Measurements from ENCODE around the gene OBSCN.

Gene OBSCN

DNA sequence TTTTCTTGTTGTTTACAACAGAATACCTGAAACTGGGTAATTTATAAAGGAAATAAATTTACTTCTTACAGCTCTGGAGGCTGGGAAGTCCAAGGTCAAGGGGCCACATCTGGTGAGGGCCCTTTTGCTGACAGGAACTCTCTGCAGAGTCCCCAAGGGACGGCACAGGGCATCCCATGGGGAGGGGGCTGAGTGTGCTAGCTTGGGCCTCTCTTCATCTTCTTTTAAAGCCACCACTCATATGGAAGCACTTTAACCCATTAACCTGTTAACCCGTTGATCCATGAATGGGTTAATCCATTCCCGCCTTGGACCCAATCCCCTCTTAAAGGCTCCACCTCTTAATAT is 76.3 kb downstream of the OBSCN start:
- TF ChIP-seq, protein P1, sequence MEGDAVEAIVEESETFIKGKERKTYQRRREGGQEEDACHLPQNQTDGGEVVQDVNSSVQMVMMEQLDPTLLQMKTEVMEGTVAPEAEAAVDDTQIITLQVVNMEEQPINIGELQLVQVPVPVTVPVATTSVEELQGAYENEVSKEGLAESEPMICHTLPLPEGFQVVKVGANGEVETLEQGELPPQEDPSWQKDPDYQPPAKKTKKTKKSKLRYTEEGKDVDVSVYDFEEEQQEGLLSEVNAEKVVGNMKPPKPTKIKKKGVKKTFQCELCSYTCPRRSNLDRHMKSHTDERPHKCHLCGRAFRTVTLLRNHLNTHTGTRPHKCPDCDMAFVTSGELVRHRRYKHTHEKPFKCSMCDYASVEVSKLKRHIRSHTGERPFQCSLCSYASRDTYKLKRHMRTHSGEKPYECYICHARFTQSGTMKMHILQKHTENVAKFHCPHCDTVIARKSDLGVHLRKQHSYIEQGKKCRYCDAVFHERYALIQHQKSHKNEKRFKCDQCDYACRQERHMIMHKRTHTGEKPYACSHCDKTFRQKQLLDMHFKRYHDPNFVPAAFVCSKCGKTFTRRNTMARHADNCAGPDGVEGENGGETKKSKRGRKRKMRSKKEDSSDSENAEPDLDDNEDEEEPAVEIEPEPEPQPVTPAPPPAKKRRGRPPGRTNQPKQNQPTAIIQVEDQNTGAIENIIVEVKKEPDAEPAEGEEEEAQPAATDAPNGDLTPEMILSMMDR (conservative IDR thresholded peaks at IDR 0.05; ENCODE audit: low read depth, low read length): no peak
- no peak for DNase-seq (ENCODE audit: low read depth)
- no peak overlapping the region for H3K4me3 ChIP-seq (ENCODE audit: low read length)

DNA sequence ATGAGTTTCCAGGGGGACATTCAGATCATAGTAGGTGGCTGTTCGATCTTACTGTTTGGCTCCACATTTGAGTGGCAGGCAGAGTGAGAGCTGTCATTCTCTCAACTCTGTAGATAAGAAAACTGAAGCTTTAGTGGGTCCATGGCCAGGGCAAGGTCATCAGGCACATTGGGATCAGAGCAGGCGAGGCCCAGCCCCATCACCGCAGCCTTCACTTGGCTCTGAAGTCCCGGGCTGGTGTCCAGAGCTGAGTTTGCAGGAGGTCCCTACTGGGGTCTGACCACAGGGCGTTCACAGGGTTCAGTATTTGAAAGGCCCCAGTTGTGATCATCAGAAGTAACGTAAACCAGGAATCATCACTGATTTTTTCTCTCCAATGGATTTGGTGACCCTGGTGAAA is 76.7 kb downstream of the OBSCN start:
- H3K4me3 ChIP-seq (ENCODE audit: low read length): no peak overlapping the region
- DNase-seq (ENCODE audit: low read depth): no peak
- TF ChIP-seq, protein P1 (conservative IDR thresholded peaks at IDR 0.05; ENCODE audit: low read depth, low read length): no peak

DNA sequence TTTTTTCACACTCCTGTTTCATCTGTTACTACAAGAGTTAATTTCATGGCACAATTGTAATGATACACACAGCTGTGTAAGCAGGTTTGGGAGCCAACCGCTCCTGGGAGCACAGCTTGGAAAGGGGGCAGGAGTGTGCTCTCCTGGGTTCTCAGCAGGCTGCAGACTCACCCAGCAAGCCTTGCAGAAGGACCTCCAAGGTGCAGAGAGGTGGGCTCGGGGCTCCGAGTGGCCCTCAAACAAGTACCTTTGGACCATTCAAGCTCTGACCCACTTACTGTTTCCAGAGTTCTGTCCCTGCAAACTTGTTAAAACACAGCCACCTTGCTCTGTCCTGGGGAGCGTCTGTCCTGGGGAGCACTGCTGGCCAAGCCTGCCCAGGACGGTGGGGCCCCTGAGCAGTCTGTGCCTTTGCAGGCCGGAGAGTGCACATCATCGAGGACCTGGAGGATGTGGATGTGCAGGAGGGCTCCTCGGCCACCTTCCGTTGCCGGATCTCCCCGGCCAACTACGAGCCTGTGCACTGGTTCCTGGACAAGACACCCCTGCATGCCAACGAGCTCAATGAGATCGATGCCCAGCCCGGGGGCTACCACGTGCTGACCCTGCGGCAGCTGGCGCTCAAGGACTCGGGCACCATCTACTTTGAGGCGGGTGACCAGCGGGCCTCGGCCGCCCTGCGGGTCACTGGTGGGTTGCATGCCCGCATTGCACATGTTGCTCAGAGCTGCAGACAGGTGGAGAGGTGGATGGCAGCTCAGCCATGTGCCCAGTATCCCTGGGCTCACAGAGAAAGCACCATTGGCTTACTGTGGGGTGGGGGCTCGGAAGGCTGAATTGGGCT is 78.0 kb downstream of the OBSCN start:
- TF ChIP-seq, protein P1 (conservative IDR thresholded peaks at IDR 0.05; ENCODE audit: low read depth, low read length): no peak
- H3K4me3 ChIP-seq (ENCODE audit: low read length): no peak overlapping the region
- DNase-seq (ENCODE audit: low read depth): no peak

DNA sequence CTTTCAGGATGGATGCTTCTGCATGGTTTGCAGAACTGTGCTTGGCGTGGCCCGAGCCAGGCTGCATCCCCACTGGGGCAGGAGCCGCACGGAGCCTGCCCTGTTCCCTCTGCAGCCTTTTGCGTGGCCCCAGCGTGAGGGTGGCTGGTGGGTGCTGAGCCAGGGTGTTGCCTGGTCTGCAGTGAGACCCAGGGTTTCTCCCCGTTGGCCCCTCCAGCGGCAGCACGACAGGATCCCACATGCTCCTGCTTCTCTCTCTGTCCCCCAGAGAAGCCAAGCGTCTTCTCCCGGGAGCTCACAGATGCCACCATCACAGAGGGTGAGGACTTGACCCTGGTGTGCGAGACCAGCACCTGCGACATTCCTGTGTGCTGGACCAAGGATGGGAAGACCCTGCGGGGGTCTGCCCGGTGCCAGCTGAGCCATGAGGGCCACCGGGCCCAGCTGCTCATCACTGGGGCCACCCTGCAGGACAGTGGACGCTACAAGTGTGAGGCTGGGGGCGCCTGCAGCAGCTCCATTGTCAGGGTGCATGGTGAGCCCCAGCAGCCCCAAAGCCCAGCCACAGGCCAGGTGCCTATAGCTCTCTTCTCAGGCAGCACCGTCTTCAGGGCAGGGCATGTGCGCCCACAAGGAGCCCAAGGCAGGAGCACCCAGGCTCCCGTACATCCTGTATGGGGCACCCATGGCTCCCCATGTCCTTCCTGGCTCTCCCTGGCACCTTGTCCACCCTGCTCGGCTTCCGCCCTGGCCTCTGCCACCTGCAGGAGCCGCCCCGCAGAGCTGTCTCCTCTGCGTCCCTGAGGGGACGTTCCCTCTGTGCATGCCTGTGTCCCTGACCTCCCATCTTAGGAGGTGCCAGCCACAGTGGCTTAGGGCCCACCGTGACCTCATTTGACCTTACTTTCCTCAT is 78.9 kb downstream of the OBSCN start:
- TF ChIP-seq, protein P1 (conservative IDR thresholded peaks at IDR 0.05; ENCODE audit: low read depth, low read length): no peak
- no peak for DNase-seq (ENCODE audit: low read depth)

DNA sequence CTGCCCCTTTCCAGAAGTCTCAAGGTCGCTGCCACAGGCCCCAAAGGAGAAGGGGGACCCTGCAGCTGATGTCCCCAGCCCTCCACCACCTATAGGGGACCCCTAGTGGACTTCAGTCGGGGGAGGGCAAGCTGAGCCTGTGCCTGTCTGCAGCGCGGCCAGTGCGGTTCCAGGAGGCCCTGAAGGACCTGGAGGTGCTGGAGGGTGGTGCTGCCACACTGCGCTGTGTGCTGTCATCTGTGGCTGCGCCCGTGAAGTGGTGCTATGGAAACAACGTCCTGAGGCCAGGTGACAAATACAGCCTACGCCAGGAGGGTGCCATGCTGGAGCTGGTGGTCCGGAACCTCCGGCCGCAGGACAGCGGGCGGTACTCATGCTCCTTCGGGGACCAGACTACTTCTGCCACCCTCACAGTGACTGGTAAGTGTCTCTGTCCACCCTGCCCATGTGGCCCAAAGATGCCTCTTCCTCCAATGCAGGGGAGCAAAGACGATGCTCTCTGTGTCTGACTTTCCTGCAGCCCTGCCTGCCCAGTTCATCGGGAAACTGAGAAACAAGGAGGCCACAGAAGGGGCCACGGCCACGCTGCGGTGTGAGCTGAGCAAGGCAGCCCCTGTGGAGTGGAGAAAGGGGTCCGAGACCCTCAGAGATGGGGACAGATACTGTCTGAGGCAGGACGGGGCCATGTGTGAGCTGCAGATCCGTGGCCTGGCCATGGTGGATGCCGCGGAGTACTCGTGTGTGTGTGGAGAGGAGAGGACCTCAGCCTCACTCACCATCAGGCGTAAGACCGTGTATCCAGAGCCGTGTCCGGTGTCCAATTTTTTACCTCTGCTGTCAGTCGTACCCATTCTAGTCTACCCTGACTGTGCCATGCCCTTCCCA is 79.9 kb downstream of the OBSCN start:
- TF ChIP-seq, protein P1 (conservative IDR thresholded peaks at IDR 0.05; ENCODE audit: low read depth, low read length): no peak
- DNase-seq (ENCODE audit: low read depth): no peak
- H3K4me3 ChIP-seq (ENCODE audit: low read length): no peak overlapping the region

More for the DNA sequence above, 78.9 kb downstream of the OBSCN start:
- no peak overlapping the region for H3K4me3 ChIP-seq (ENCODE audit: low read length)

DNA sequence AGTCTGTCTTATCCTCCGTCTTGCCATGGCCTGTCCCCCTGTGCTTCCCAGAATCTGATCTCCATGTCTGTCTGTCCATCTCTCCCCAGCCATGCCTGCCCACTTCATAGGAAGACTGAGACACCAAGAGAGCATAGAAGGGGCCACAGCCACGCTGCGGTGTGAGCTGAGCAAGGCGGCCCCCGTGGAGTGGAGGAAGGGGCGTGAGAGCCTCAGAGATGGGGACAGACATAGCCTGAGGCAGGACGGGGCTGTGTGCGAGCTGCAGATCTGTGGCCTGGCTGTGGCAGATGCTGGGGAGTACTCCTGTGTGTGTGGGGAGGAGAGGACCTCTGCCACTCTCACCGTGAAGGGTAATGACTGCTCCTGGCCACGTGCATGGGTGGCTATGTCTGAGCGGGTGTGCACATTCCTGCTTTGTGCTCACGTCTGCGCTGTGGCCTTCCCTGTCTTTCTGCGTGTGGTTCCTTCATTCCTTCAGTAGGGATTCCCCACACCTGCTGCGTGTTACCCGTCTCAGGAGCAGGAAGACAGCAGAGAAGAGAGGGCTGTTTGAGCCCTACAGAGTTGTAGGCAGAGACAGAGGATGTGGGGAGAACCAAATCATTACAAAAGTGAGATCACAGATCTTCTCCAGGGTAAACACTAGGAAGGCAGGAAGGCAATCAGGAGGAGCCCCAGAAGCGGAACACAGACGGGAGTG is 80.8 kb downstream of the OBSCN start:
- TF ChIP-seq, protein P1 (conservative IDR thresholded peaks at IDR 0.05; ENCODE audit: low read depth, low read length): no peak
- DNase-seq (ENCODE audit: low read depth): no peak
- H3K4me3 ChIP-seq (ENCODE audit: low read length): no peak overlapping the region

Data from retinal pigment epithelial cell (primary cell).